HL-60 (cell line): ENCODE data around the gene ALDH1A2.

ENCODE experiments used
- CTCF ChIP-seq: IDR thresholded peaks from one replicate; pipeline ENCODE4 v1.5.1; 2011; ENCODE audit warnings: low read length, control low read depth, inconsistent platforms; ENCODE audit not compliant: insufficient read depth
- POLR2AphosphoS5 ChIP-seq: IDR thresholded peaks from 2 replicates; pipeline ENCODE4 v1.6.1; 2012; ENCODE audit warnings: low read depth
- REST ChIP-seq: IDR thresholded peaks from 2 replicates; pipeline ENCODE4 v1.6.1; 2012; ENCODE audit warnings: low read depth; ENCODE audit not compliant: insufficient replicate concordance

- TF ChIP-seq CTCF, result no peak
- TF ChIP-seq REST, result no peak
- no peak for TF ChIP-seq POLR2AphosphoS5
Measured at GRCh38 chr15:58081456-58081855, 15.9 kb upstream of the ALDH1A2 start.
